ENCODE data around the gene EPB41L3. TPM values are rescaled to one million over a fixed set of nuclear protein-coding genes. Genes with fewer than 3 reads are reported as not detected.

EPB41L3 gene
- total RNA-seq, 2 donors from 2014 or later, result 37.4 to 77.2 TPM

GRCh38 chr18:5395860-5396448, 147.8 kb downstream of the EPB41L3 start:
- no peaks in the 10 kb centered on the region for H3K36me3 ChIP-seq
- H3K27me3 ChIP-seq (replicated peaks; ENCODE audit: insufficient read depth), result no peaks in the 10 kb centered on the region
- no peak for DNase-seq (ENCODE audit: low spot score)
- H3K9me3 ChIP-seq, result no peaks in the 10 kb centered on the region
- H3K4me3 ChIP-seq, result no peak overlapping the region
- H3K27ac ChIP-seq, result no peak overlapping the region
- no peak for TF ChIP-seq CTCF (IDR thresholded peaks at IDR 0.05)
- no peak for ATAC-seq (ENCODE audit: insufficient number of reproducible peaks, low FRiP score, low read depth)
- H3K4me1 ChIP-seq (ENCODE audit: control insufficient read depth in 1 of 2, low read depth in 2 of 2), result no peaks in the 10 kb centered on the region

- no peaks in the 10 kb centered on the region for H3K27me3 ChIP-seq (replicated peaks; ENCODE audit: insufficient read depth)
- ATAC-seq (ENCODE audit: insufficient number of reproducible peaks, low FRiP score, low read depth) (no peak), DNase-seq (ENCODE audit: low spot score) (no peak)
- H3K4me3 ChIP-seq, result no peak overlapping the region
- H3K36me3 ChIP-seq, result no peaks in the 10 kb centered on the region
- no peak overlapping the region for H3K27ac ChIP-seq
- H3K9me3 ChIP-seq, result no peaks in the 10 kb centered on the region
- no peaks in the 10 kb centered on the region for H3K4me1 ChIP-seq (ENCODE audit: control insufficient read depth in 1 of 2, low read depth in 2 of 2)
- no peak for TF ChIP-seq CTCF (IDR thresholded peaks at IDR 0.05)
Observed at GRCh38 chr18:5393779-5394178, 150.0 kb downstream of the EPB41L3 start.

GRCh38 chr18:5391409-5391808, 152.4 kb downstream of the EPB41L3 start:
- no peaks in the 10 kb centered on the region for H3K27me3 ChIP-seq (replicated peaks; ENCODE audit: insufficient read depth)
- no peak overlapping the region for H3K4me3 ChIP-seq
- H3K36me3 ChIP-seq, result no peaks in the 10 kb centered on the region
- no peaks in the 10 kb centered on the region for H3K4me1 ChIP-seq (ENCODE audit: control insufficient read depth in 1 of 2, low read depth in 2 of 2)
- H3K27ac ChIP-seq, result no peak overlapping the region
- ATAC-seq (ENCODE audit: insufficient number of reproducible peaks, low FRiP score, low read depth) (no peak), DNase-seq (ENCODE audit: low spot score) (no peak)
- H3K9me3 ChIP-seq, result no peaks in the 10 kb centered on the region
- TF ChIP-seq CTCF (IDR thresholded peaks at IDR 0.05), result no peak

GRCh38 chr18:5389356-5389755, 154.4 kb downstream of the EPB41L3 start:
- ATAC-seq (ENCODE audit: insufficient number of reproducible peaks, low FRiP score, low read depth), result no peak

GRCh38 chr18:5388896-5389295, 154.9 kb downstream of the EPB41L3 start:
- Histone ChIP-seq H3K27me3 (replicated peaks; ENCODE audit: insufficient read depth) (no peaks in the 10 kb centered on the region), H3K27ac (no peak overlapping the region), H3K36me3 (no peaks in the 10 kb centered on the region), H3K9me3 (no peaks in the 10 kb centered on the region), H3K4me1 (ENCODE audit: control insufficient read depth in 1 of 2, low read depth in 2 of 2) (no peaks in the 10 kb centered on the region), H3K4me3 (no peak overlapping the region)
- ATAC-seq (ENCODE audit: insufficient number of reproducible peaks, low FRiP score, low read depth) (no peak), DNase-seq (ENCODE audit: low spot score) (no peak)
- TF ChIP-seq CTCF (IDR thresholded peaks at IDR 0.05), result no peak

More at GRCh38 chr18:5389356-5389755, 154.4 kb downstream of the EPB41L3 start:
- Histone ChIP-seq H3K27ac (no peak overlapping the region), H3K4me1 (ENCODE audit: control insufficient read depth in 1 of 2, low read depth in 2 of 2) (no peaks in the 10 kb centered on the region), H3K36me3 (no peaks in the 10 kb centered on the region), H3K4me3 (no peak overlapping the region), H3K27me3 (replicated peaks; ENCODE audit: insufficient read depth) (no peaks in the 10 kb centered on the region), H3K9me3 (no peaks in the 10 kb centered on the region)
- no peak for TF ChIP-seq CTCF (IDR thresholded peaks at IDR 0.05)
- no peak for DNase-seq (ENCODE audit: low spot score)

Data from thoracic aorta (tissue), 2 donors.